SU-DHL-6 (cell line): ENCODE data around the gene ITGB7.

Source experiments
- H2AFZ ChIP-seq: fragments of 200-600 bp; sonication (generic); 2 replicates; pipeline ENCODE4 v1.6.1; 2014; ENCODE audit warnings: low read depth, mild to moderate bottlenecking, moderate library complexity, mixed read lengths, antibody characterized with exemption, low read length; ENCODE audit not compliant: severe bottlenecking
- H3F3A ChIP-seq: fragments of 200-600 bp; shearing (Covaris generic); 2 replicates; pipeline ENCODE4 v1.6.0; 2016; ENCODE audit warnings: antibody characterized with exemption, mild to moderate bottlenecking; ENCODE audit not compliant: insufficient read depth
- H3K27ac ChIP-seq: fragments of 200-600 bp; sonication (generic); 2 replicates; pipeline ENCODE4 v1.5.1; 2016; ENCODE audit warnings: low read depth, mild to moderate bottlenecking, low read length, moderate library complexity, mixed read lengths
- H3K27me3 ChIP-seq: fragments of 200-600 bp; sonication (generic), shearing (Covaris generic); 2 replicates; pipeline ENCODE4 v1.6.0; 2014; ENCODE audit warnings: mild to moderate bottlenecking, low read length
- H3K36me3 ChIP-seq: fragments of 200-600 bp; sonication (generic); 2 replicates; pipeline ENCODE4 v1.6.1; 2014; ENCODE audit warnings: mild to moderate bottlenecking, low read length, mixed read lengths
- H3K4me2 ChIP-seq: fragments of 300-600, 200-600 bp; shearing (Covaris generic), sonication (generic); 2 replicates; pipeline ENCODE4 v1.6.0; 2014; ENCODE audit warnings: low read length, low read depth, mild to moderate bottlenecking; ENCODE audit not compliant: poor library complexity, severe bottlenecking
- H3K4me3 ChIP-seq: fragments of 200-600 bp; sonication (generic); 2 replicates; pipeline ENCODE4 v1.5.1; 2014; ENCODE audit warnings: antibody characterized with exemption, low read length, mild to moderate bottlenecking, mixed read lengths; ENCODE audit not compliant: insufficient read depth, poor library complexity, severe bottlenecking
- H3K79me2 ChIP-seq: fragments of 200-600 bp; sonication (generic); 2 replicates; pipeline ENCODE4 v1.6.1; 2014; ENCODE audit warnings: mild to moderate bottlenecking, low read length, moderate library complexity; ENCODE audit not compliant: insufficient read depth
- H3K9ac ChIP-seq: fragments of 200-600 bp; sonication (generic); 2 replicates; pipeline ENCODE4 v1.7.0; 2014; ENCODE audit warnings: mild to moderate bottlenecking, low read length
- H3K9me2 ChIP-seq: fragments of 200-600 bp; sonication (generic); replicated peaks from 2 replicates; pipeline ENCODE4 v1.6.1; 2014; ENCODE audit warnings: low read length; ENCODE audit not compliant: insufficient read depth
- H3K9me3 ChIP-seq: fragments of 200-600 bp; sonication (generic); 2 replicates; pipeline ENCODE4 v1.6.1; 2014; ENCODE audit warnings: low read length, mixed read lengths; ENCODE audit not compliant: insufficient read depth
- H4K20me1 ChIP-seq: fragments of 200-600 bp; sonication (generic); 2 replicates; pipeline ENCODE4 v1.6.1; 2014; ENCODE audit warnings: low read depth, mild to moderate bottlenecking, antibody characterized with exemption, low read length, moderate library complexity, mixed read lengths
- EZH2phosphoT487 ChIP-seq: fragments of 200-600 bp; sonication (generic), shearing (Covaris generic); conservative IDR thresholded peaks from 2 replicates; pipeline ENCODE4 v1.6.1; 2018; ENCODE audit warnings: mild to moderate bottlenecking, antibody characterized with exemption, low read length, moderate library complexity, mixed read lengths
- TF ChIP-seq, protein P1 (sequence below): fragments of 200-600 bp; sonication (generic); IDR thresholded peaks from one replicate; pipeline ENCODE4 v1.5.1; 2017; ENCODE audit warnings: antibody characterized with exemption, mild to moderate bottlenecking, low read length, moderate library complexity; ENCODE audit not compliant: insufficient read depth, poor library complexity, severe bottlenecking

Gene ITGB7

DNA sequence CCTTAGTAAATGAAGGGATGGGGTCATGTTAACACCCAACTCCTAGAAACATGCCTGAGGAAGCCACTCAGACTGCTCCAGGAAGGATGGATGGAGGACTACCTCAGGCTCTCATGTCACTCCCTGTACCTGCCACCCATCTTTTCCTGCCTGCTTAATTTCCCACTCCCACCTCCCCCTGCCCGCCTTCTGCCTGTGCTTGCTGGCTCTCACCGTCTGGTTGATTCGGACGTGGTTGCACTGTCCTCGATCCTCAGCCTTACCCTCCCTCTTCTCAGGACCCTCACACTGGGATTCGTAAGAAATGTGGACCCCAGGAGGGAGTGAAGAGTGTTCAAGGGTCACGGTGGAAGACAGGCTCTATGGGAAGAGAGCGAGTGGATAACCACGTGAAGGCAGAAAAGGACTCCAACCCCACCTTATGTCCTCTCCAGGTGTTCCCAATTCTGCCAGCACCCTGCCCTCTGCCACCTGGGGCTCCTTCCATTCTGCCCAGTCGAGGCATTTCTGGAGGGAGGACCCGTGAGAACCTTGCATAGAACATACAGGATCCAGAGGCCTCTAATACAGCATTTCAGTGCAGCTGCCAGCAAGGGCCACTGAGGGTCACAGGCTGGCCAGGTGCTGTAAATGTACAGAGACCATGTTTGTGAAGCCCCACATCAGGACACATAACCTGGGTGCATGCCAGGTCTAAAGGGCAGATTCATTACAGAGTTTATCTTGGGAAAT lies 12.9 kb downstream of the ITGB7 start:
- no peak overlapping the region for H3K4me3 ChIP-seq
- H4K20me1 ChIP-seq, result no peaks in the 10 kb centered on the region
- H3K4me2 ChIP-seq, result no peak overlapping the region
- no peak overlapping the region for H3K27ac ChIP-seq
- H3K9ac ChIP-seq, result no peak overlapping the region
- H3K36me3 ChIP-seq, result no peaks in the 10 kb centered on the region
- no peaks in the 10 kb centered on the region for H3K9me3 ChIP-seq
- H3F3A ChIP-seq, result peaks cover 16% of the 10 kb centered on the region
- no peaks in the 10 kb centered on the region for H3K9me2 ChIP-seq
- no peaks in the 10 kb centered on the region for H3K79me2 ChIP-seq
- H3K27me3 ChIP-seq, result no peaks in the 10 kb centered on the region
- no peak for TF ChIP-seq EZH2phosphoT487
- TF ChIP-seq, protein P1, sequence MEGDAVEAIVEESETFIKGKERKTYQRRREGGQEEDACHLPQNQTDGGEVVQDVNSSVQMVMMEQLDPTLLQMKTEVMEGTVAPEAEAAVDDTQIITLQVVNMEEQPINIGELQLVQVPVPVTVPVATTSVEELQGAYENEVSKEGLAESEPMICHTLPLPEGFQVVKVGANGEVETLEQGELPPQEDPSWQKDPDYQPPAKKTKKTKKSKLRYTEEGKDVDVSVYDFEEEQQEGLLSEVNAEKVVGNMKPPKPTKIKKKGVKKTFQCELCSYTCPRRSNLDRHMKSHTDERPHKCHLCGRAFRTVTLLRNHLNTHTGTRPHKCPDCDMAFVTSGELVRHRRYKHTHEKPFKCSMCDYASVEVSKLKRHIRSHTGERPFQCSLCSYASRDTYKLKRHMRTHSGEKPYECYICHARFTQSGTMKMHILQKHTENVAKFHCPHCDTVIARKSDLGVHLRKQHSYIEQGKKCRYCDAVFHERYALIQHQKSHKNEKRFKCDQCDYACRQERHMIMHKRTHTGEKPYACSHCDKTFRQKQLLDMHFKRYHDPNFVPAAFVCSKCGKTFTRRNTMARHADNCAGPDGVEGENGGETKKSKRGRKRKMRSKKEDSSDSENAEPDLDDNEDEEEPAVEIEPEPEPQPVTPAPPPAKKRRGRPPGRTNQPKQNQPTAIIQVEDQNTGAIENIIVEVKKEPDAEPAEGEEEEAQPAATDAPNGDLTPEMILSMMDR, result no peak
- H2AFZ ChIP-seq, result no peak overlapping the region

DNA sequence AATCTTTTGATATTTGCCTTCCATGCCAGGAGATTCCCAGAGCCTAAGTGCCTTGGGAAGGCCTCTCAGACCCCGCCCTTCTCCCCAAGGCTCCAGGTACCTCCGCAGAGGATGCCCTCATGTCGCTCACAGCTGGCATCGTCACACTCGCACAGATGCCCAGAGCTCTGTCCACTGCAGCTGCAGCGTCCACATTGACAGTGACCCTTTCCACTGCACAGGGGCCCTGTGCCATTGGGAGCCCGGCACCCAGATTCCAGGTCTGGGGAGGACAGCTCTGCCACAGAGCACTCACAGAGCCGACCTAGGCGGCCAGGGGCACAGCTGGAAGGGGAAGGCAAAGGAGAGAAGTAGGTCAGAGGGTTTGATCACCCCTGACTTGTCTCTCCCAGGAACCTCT lies 14.0 kb downstream of the ITGB7 start:
- H3K79me2 ChIP-seq, result no peaks in the 10 kb centered on the region
- no peaks in the 10 kb centered on the region for H4K20me1 ChIP-seq
- no peak overlapping the region for H3K27ac ChIP-seq
- no peak overlapping the region for H3K4me3 ChIP-seq
- H3K27me3 ChIP-seq, result no peaks in the 10 kb centered on the region
- no peaks in the 10 kb centered on the region for H3K9me3 ChIP-seq
- no peak overlapping the region for H3K4me2 ChIP-seq
- H3K9me2 ChIP-seq, result no peaks in the 10 kb centered on the region
- no peak overlapping the region for H2AFZ ChIP-seq
- no peaks in the 10 kb centered on the region for H3K36me3 ChIP-seq
- TF ChIP-seq, protein P1, result no peak
- TF ChIP-seq EZH2phosphoT487, result no peak
- no peak overlapping the region for H3K9ac ChIP-seq
- H3F3A ChIP-seq, result peaks cover 12% of the 10 kb centered on the region

DNA sequence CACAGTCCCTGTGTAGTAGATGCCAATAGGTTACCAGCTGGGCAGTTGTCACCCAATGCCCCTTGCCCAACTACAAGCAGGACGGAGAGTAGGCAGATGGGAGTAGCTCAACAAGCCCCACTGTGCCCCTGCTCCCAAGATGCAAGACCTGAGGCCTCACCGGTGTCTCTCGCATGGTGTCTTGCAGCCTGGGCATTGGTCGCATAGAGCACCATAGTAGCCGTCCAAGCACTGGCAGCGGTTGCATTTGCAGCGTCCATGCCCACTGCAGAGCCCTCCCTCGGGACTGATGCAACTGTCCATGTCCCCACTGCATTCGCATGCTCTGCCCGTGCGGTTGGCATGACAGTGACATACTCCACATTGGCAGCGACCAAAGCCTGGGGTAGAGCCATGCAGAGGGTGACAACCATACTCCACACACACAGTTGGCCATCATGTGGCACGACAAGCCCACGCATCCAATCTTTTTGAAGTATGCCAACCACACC lies 14.5 kb downstream of the ITGB7 start:
- no peaks in the 10 kb centered on the region for H3K79me2 ChIP-seq
- no peak overlapping the region for H3K4me3 ChIP-seq
- H3K9me3 ChIP-seq, result no peaks in the 10 kb centered on the region
- no peak for TF ChIP-seq EZH2phosphoT487
- TF ChIP-seq, protein P1, result no peak
- no peak overlapping the region for H3K9ac ChIP-seq
- H3K36me3 ChIP-seq, result no peaks in the 10 kb centered on the region
- H2AFZ ChIP-seq, result no peak overlapping the region
- no peaks in the 10 kb centered on the region for H3K9me2 ChIP-seq
- H3F3A ChIP-seq, result peaks cover 10% of the 10 kb centered on the region
- no peak overlapping the region for H3K4me2 ChIP-seq
- no peaks in the 10 kb centered on the region for H4K20me1 ChIP-seq
- H3K27me3 ChIP-seq, result no peaks in the 10 kb centered on the region
- H3K27ac ChIP-seq, result no peak overlapping the region
